IMR-90 (cell line): ENCODE data around the gene MBD3L5. TPM values are rescaled to one million over a fixed set of nuclear protein-coding genes. Genes with fewer than 3 reads are reported as not detected.

Experiments
- ATAC-seq: fragments of 200-7000 bp; cut with Tn5 transposase; 2 replicates; pipeline ENCODE4 v1.9.1; 2020; ENCODE audit warnings: low read depth, mild to moderate bottlenecking, moderate library complexity
- BruUV-seq: library from RNA; stranded (reverse); fragments of 400-500 nt; replicated peaks from 2 replicates; lab custom pipeline; 2021; lab: Mats Ljungman, UMichigan
- CTCF ChIA-PET: fragments of 300-600 bp; formaldehyde crosslinking; extraction: SDS; loops from one replicate; lab custom pipeline; 2021; ENCODE audit warnings: antibody characterized with exemption; lab: Yijun Ruan, JAX
- POLR2A ChIA-PET: fragments of 300-600 bp; sonication (Branson Sonifier 250); formaldehyde crosslinking; loops from one replicate; lab custom pipeline; 2022; ENCODE audit warnings: antibody characterized with exemption; ENCODE audit not compliant: unreplicated experiment; lab: Charles Lee
- DNase-seq: peaks from one replicate; pipeline ENCODE4 v3.0.0; 2013
- H2AFZ ChIP-seq: replicated peaks from 2 replicates; pipeline ENCODE3; 2013; ENCODE audit warnings: low read length, mild to moderate bottlenecking; ENCODE audit not compliant: poor library complexity
- H2AK5ac ChIP-seq: 2 replicates; pipeline ENCODE4 v1.6.1; 2013; ENCODE audit warnings: low read depth, low read length, inconsistent platforms
- H2AK9ac ChIP-seq: replicated peaks from 2 replicates; pipeline ENCODE3; 2013; ENCODE audit warnings: mild to moderate bottlenecking, low read depth, low read length, moderate library complexity; ENCODE audit not compliant: poor library complexity
- H2BK120ac ChIP-seq: 2 replicates; pipeline ENCODE4 v1.6.1; 2013; ENCODE audit warnings: low read depth, low read length, inconsistent platforms
- H2BK15ac ChIP-seq: 3 replicates; pipeline ENCODE4 v1.6.1; 2013; ENCODE audit warnings: low read depth, low read length, inconsistent platforms
- H2BK20ac ChIP-seq: 2 replicates; pipeline ENCODE4 v1.6.1; 2013; ENCODE audit warnings: low read depth, mild to moderate bottlenecking, inconsistent platforms, low read length, moderate library complexity
- H2BK5ac ChIP-seq: 2 replicates; pipeline ENCODE4 v1.6.1; 2013; ENCODE audit warnings: mild to moderate bottlenecking, low read depth, low read length, inconsistent platforms; ENCODE audit not compliant: poor library complexity, severe bottlenecking
- H3K14ac ChIP-seq: replicated peaks from 2 replicates; pipeline ENCODE4 v1.6.1; 2013; ENCODE audit warnings: low read depth, low read length, inconsistent platforms
- H3K18ac ChIP-seq: 2 replicates; pipeline ENCODE4 v1.6.1; 2013; ENCODE audit warnings: low read depth, low read length, control low read depth
- H3K23ac ChIP-seq: 2 replicates; pipeline ENCODE4 v1.6.1; 2013; ENCODE audit warnings: low read depth, low read length, inconsistent platforms
- H3K27ac ChIP-seq: 2 replicates; pipeline ENCODE4 v1.5.1; 2013; ENCODE audit warnings: mild to moderate bottlenecking, control low read depth, low read length; ENCODE audit not compliant: insufficient read depth
- H3K27me3 ChIP-seq: 2 replicates; pipeline ENCODE4 v1.6.1; 2013; ENCODE audit warnings: low read length; ENCODE audit not compliant: control insufficient read depth, insufficient read depth
- H3K36me3 ChIP-seq: 2 replicates; pipeline ENCODE4 v1.6.1; 2013; ENCODE audit warnings: low read length, mixed read lengths; ENCODE audit not compliant: control insufficient read depth, insufficient read depth
- H3K4ac ChIP-seq: 2 replicates; pipeline ENCODE4 v1.6.1; 2013; ENCODE audit warnings: low read depth, low read length, inconsistent platforms
- H3K4me1 ChIP-seq: 2 replicates; pipeline ENCODE4 v1.6.1; 2013; ENCODE audit warnings: low read length, mixed read lengths; ENCODE audit not compliant: control insufficient read depth, insufficient read depth
- H3K4me2 ChIP-seq: 2 replicates; pipeline ENCODE4 v1.6.1; 2013; ENCODE audit warnings: low read depth, mild to moderate bottlenecking, control low read depth, low read length, moderate library complexity
- H3K4me3 ChIP-seq: 2 replicates; pipeline ENCODE4 v1.5.1; 2013; ENCODE audit warnings: low read depth, mild to moderate bottlenecking, control low read depth, low read length, moderate library complexity; ENCODE audit not compliant: insufficient read depth
- H3K56ac ChIP-seq: 2 replicates; pipeline ENCODE4 v1.6.1; 2013; ENCODE audit warnings: low read length, inconsistent platforms; ENCODE audit not compliant: insufficient read depth; ENCODE audit errors: extremely low read depth
- H3K79me1 ChIP-seq, 2 experiments: 2 replicates each; pipeline ENCODE4 v1.6.1; 2013; ENCODE audit warnings: low read length in 2 of 2, inconsistent platforms in 1 of 2, low read depth in 1 of 2
- H3K9ac ChIP-seq: 2 replicates; pipeline ENCODE4 v1.6.1; 2013; ENCODE audit warnings: low read depth, low read length, control low read depth
- H3K9me1 ChIP-seq: 2 replicates; pipeline ENCODE4 v1.6.1; 2013; ENCODE audit warnings: low read length, inconsistent platforms; ENCODE audit not compliant: insufficient read depth
- H3K9me3 ChIP-seq: 2 replicates; pipeline ENCODE4 v1.6.1; 2013; ENCODE audit warnings: low read length; ENCODE audit not compliant: control insufficient read depth, insufficient read depth
- H4K20me1 ChIP-seq: 2 replicates; pipeline ENCODE4 v1.6.1; 2013; ENCODE audit warnings: low read length, inconsistent platforms; ENCODE audit not compliant: insufficient read depth
- H4K5ac ChIP-seq: 2 replicates; pipeline ENCODE4 v1.6.1; 2013; ENCODE audit warnings: mild to moderate bottlenecking, low read depth, low read length, control low read depth
- H4K8ac ChIP-seq, 2 experiments: 2 replicates each; pipeline ENCODE4 v1.6.1; 2013; ENCODE audit warnings: low read depth in 2 of 2, low read length in 2 of 2, control low read depth in 1 of 2, inconsistent platforms in 1 of 2
- H4K91ac ChIP-seq: 2 replicates; pipeline ENCODE4 v1.6.1; 2013; ENCODE audit warnings: low read depth, low read length, inconsistent platforms; ENCODE audit not compliant: insufficient read depth
- BHLHE40 ChIP-seq: fragments of 150-350 bp; IDR thresholded peaks from 2 replicates; pipeline ENCODE4 v1.6.1; 2016; ENCODE audit warnings: mild to moderate bottlenecking, low read depth, low read length
- CEBPB ChIP-seq: IDR thresholded peaks from 2 replicates; pipeline ENCODE4 v1.6.1; 2012; ENCODE audit warnings: low read depth, low read length, improper control_type of control experiment
- CHD1 ChIP-seq: IDR thresholded peaks from 2 replicates; pipeline ENCODE4 v1.6.1; 2012; ENCODE audit warnings: low read depth, low read length, improper control_type of control experiment
- MAFK ChIP-seq: IDR thresholded peaks from 2 replicates; pipeline ENCODE4 v1.6.1; 2012; ENCODE audit warnings: low read depth, low read length, improper control_type of control experiment
- MAZ ChIP-seq: IDR thresholded peaks from 2 replicates; pipeline ENCODE4 v1.6.1; 2012; ENCODE audit warnings: low read depth, mild to moderate bottlenecking, low read length, improper control_type of control experiment, moderate library complexity, borderline replicate concordance
- MXI1 ChIP-seq: IDR thresholded peaks from 2 replicates; pipeline ENCODE4 v1.6.1; 2012; ENCODE audit warnings: low read depth, mild to moderate bottlenecking, low read length, moderate library complexity, borderline replicate concordance
- NFE2L2 ChIP-seq: fragments of 150-350 bp; IDR thresholded peaks from 2 replicates; pipeline ENCODE4 v1.6.1; 2016; ENCODE audit warnings: low read depth, mild to moderate bottlenecking, low read length
- RFX5 ChIP-seq: IDR thresholded peaks from 2 replicates; pipeline ENCODE4 v1.8.0; 2012; ENCODE audit warnings: low read depth, mild to moderate bottlenecking, low read length, moderate library complexity
- SMC3 ChIP-seq: fragments of 150-350 bp; IDR thresholded peaks from 2 replicates; pipeline ENCODE4 v1.6.1; 2016; ENCODE audit warnings: low read depth, mild to moderate bottlenecking, antibody characterized with exemption, low read length, moderate library complexity
- WGBS, 2 experiments: methylation state at CpG; one replicate each; pipeline versions ENCODE4 v1.1.5 to v1.1.7; 2013; ENCODE audit warnings: missing lambda C conversion rate in 2 of 2; ENCODE audit not compliant: insufficient read length in 1 of 2; ENCODE audit errors: extremely low coverage in 2 of 2; 5-methylcytosine and 5-hydroxymethylcytosine counted together
- dilution Hi-C: fragments of 300-500 bp; cut with HindIII; formaldehyde crosslinking; loops from one replicate; pipeline ENCODE4 v1.14.3; 2018; ENCODE audit warnings: low sequenced_read_pairs; ENCODE audit not compliant: unreplicated experiment
- in situ Hi-C: fragments of 300-500 bp; cut with MboI; formaldehyde crosslinking; loops from 3 replicates; pipeline ENCODE4 v1.14.3; 2019; ENCODE audit warnings: low sequenced_read_pairs, inconsistent platforms, mixed read lengths
- intact Hi-C: fragments of 100-400 bp; cut with micrococcal nuclease; formaldehyde crosslinking; loops from 2 replicates; pipeline ENCODE4 v1.10.0; 2022
- polyA plus RNA-seq, 3 experiments: library from polyadenylated mRNA; depleted of rRNA; stranded (reverse); fragments of >200 nt; gene quantifications; 2 replicates each; pipeline ENCODE4 v1.2.3, GENCODE V29; 2012; ENCODE audit warnings: low replicate concordance in 1 of 3
- total RNA-seq: library from RNA; depleted of rRNA; stranded (reverse); fragments of >200 nt; gene quantifications from 2 replicates; pipeline ENCODE4 v1.2.3, GENCODE V29; 2012
- TF ChIP-seq, protein P1 (sequence below): fragments of 150-350 bp; IDR thresholded peaks from 2 replicates; pipeline ENCODE4 v1.6.1; 2016; ENCODE audit warnings: low read depth, mild to moderate bottlenecking, low read length, moderate library complexity, borderline replicate concordance
- TF ChIP-seq, protein P2 (sequence below): conservative IDR thresholded peaks from 2 replicates; pipeline ENCODE4 v1.5.1; 2012; ENCODE audit warnings: mild to moderate bottlenecking, low read depth, low read length, improper control_type of control experiment
- TF ChIP-seq, protein P3 (sequence below): fragments of 150-350 bp; IDR thresholded peaks from 2 replicates; pipeline ENCODE4 v1.6.1; 2017; ENCODE audit warnings: mild to moderate bottlenecking, antibody characterized with exemption, low read length, low read depth

The MBD3L5 gene
- total and polyA plus RNA-seq, 2 of the 4 experiments (the other 2 are of a cell fraction) = not detected

DNA sequence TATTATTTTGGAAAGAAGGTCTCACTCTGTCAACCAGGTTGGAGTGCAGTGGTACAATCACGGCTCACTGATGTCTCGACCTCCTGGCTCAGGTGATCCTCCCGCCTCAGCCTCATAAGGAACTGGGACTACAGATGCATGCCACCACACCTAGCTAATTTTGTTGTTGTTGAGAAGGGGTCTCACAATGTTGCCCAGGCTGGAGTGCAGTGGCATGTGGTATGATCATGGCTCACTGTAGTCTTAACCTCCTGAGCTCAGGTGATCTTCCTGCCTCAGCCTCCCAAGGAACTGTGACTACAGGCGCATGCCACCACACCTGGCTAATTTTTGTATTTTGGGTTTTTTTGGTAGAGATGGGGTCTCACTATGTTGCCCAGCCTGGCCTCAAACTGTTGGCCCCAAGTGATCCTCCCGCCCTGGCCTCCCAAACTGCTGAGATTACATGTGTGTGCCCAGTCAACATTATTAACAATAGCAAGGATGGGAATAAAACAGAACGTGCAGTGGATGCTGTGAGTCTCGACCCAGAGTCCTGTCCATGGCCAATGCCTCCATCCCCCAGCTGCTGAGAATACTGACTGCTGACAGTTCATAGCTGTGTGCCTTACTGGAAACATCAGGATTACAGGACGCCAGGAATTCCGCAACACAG lies 33.5 kb downstream of the MBD3L5 start:
- no peak overlapping the region for H2AK5ac ChIP-seq
- no peak overlapping the region for H2BK15ac ChIP-seq
- TF ChIP-seq NFE2L2 = no peak
- no peak for TF ChIP-seq SMC3
- TF ChIP-seq, protein P1, sequence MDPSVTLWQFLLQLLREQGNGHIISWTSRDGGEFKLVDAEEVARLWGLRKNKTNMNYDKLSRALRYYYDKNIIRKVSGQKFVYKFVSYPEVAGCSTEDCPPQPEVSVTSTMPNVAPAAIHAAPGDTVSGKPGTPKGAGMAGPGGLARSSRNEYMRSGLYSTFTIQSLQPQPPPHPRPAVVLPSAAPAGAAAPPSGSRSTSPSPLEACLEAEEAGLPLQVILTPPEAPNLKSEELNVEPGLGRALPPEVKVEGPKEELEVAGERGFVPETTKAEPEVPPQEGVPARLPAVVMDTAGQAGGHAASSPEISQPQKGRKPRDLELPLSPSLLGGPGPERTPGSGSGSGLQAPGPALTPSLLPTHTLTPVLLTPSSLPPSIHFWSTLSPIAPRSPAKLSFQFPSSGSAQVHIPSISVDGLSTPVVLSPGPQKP = no peak
- TF ChIP-seq CEBPB = no peak
- TF ChIP-seq, protein P2, sequence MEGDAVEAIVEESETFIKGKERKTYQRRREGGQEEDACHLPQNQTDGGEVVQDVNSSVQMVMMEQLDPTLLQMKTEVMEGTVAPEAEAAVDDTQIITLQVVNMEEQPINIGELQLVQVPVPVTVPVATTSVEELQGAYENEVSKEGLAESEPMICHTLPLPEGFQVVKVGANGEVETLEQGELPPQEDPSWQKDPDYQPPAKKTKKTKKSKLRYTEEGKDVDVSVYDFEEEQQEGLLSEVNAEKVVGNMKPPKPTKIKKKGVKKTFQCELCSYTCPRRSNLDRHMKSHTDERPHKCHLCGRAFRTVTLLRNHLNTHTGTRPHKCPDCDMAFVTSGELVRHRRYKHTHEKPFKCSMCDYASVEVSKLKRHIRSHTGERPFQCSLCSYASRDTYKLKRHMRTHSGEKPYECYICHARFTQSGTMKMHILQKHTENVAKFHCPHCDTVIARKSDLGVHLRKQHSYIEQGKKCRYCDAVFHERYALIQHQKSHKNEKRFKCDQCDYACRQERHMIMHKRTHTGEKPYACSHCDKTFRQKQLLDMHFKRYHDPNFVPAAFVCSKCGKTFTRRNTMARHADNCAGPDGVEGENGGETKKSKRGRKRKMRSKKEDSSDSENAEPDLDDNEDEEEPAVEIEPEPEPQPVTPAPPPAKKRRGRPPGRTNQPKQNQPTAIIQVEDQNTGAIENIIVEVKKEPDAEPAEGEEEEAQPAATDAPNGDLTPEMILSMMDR = no peak
- no peak for TF ChIP-seq CHD1
- no peak for TF ChIP-seq BHLHE40
- no peak for TF ChIP-seq MAZ
- TF ChIP-seq RFX5 = no peak
- no peak for TF ChIP-seq MXI1
- no peak for TF ChIP-seq MAFK
- TF ChIP-seq, protein P3, sequence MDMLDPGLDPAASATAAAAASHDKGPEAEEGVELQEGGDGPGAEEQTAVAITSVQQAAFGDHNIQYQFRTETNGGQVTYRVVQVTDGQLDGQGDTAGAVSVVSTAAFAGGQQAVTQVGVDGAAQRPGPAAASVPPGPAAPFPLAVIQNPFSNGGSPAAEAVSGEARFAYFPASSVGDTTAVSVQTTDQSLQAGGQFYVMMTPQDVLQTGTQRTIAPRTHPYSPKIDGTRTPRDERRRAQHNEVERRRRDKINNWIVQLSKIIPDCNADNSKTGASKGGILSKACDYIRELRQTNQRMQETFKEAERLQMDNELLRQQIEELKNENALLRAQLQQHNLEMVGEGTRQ = no peak
- H3K27me3 ChIP-seq = no peaks in the 10 kb centered on the region
- no peak overlapping the region for H3K27ac ChIP-seq
- dilution Hi-C loops = no loop called here
- no peak overlapping the region for H3K4ac ChIP-seq
- no peak overlapping the region for H3K14ac ChIP-seq
- no peak overlapping the region for H4K8ac ChIP-seq
- no TSS peak for BruUV-seq
- no peaks in the 10 kb centered on the region for H3K4me1 ChIP-seq
- no peak overlapping the region for H4K91ac ChIP-seq
- H3K18ac ChIP-seq = no peak overlapping the region
- no peak overlapping the region for H2BK120ac ChIP-seq
- CTCF ChIA-PET = no interaction called here
- ATAC-seq (no peak), DNase-seq (no peak)
- POLR2A ChIA-PET = interaction anchor here (0.5 kb wide), 1 partner anchor 14 kb away, joined by 3 read pairs; no protein-coding TSS in a partner anchor
- no peak overlapping the region for H3K9ac ChIP-seq
- no peaks in the 10 kb centered on the region for H4K20me1 ChIP-seq
- in situ Hi-C loops = no loop called here
- no peaks in the 10 kb centered on the region for H3K79me1 ChIP-seq
- H2AK9ac ChIP-seq = no peak overlapping the region
- H2BK5ac ChIP-seq = no peak overlapping the region
- H2BK20ac ChIP-seq = no peak overlapping the region
- intact Hi-C loops = loop anchor here (10.0 kb wide), 1 partner anchor 329 kb away; the partner anchor contains the start of genes GPR108 and TRIP10
- H4K5ac ChIP-seq = no peak overlapping the region
- no peak overlapping the region for H3K56ac ChIP-seq
- H3K23ac ChIP-seq = no peak overlapping the region
- H3K9me3 ChIP-seq = no peaks in the 10 kb centered on the region
- no peaks in the 10 kb centered on the region for H3K9me1 ChIP-seq
- H3K4me3 ChIP-seq = no peak overlapping the region
- no CpG with 5 or more reads among the region's 9 CpGs for WGBS, 2 experiments
- H3K36me3 ChIP-seq = no peaks in the 10 kb centered on the region
- peak overlapping the region; percentile 58 for H2AFZ ChIP-seq
- no peak overlapping the region for H3K4me2 ChIP-seq
